Gastrocnemius medialis (tissue), 4 donors: Measurements from ENCODE around the gene SLX4IP.

Source experiments
- CTCF ChIP-seq, 5 experiments: fragments of 450-650 bp in 3 of 5; fragments of 200-600 bp in 2 of 5; sonication (generic) in 2 of 5; IDR thresholded peaks in 4 of 5; conservative IDR thresholded peaks in 1 of 5; 1 replicate in 4 of 5; 2 replicates in 1 of 5; pipeline ENCODE4 v1.5.1; 2016 to 2019; ENCODE audit warnings: antibody characterized with exemption in 5 of 5, mild to moderate bottlenecking in 3 of 5, moderate library complexity in 3 of 5
- POLR2A ChIP-seq, 2 donors: fragments of 450-650 bp; IDR thresholded peaks; one replicate each; pipeline ENCODE4 v1.6.1; 2017; ENCODE audit warnings: antibody characterized with exemption in 2 of 2, mild to moderate bottlenecking in 2 of 2, moderate library complexity in 2 of 2

DNA sequence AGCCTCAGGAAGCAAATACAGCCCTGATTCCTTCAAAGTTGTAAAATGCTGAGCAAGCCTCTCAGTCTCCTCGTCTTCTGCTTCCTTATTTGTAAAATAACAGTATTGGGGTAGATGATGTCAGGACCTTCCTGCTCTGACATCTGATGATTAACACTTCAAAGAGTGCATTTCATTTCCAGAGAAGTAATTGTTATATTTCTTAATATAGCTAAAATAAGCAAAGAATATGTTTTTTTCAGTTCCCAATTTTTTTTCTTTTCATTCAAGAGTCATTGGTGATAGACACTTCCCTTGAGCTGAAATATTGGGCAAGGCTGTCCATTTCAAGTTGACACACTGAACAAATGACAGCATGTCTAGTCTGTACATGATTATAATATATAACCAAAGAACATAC is 53.4 kb downstream of the SLX4IP start:
- TF ChIP-seq CTCF (IDR thresholded peaks at IDR 0.05 in 4 of 5, conservative IDR thresholded peaks at IDR 0.05 in 1 of 5) (no peak), POLR2A (IDR thresholded peaks at IDR 0.05) (no peak)
